Mesenteric fat pad (tissue), 1 donor: Measurements from ENCODE around the gene AMT. TPM values are rescaled to one million over a fixed set of nuclear protein-coding genes. Genes with fewer than 3 reads are reported as not detected.
"Not testable (repeated sequence)": the region's sequence is repeated elsewhere in the genome, so short reads cannot be mapped to it uniquely, and the experiment has no call there.

Experiments
- DNase-seq: peaks from one replicate; pipeline ENCODE4 v3.0.0-alpha.2; 2020; ENCODE audit warnings: low spot score
- total RNA-seq: library from RNA; stranded (reverse); fragmentation: NEBNext Ultra II Directional; extraction: Animal tissue kit (Norgen Biotek cat#: 25700); gene quantifications from one replicate; pipeline ENCODE4 v1.2.1, GENCODE V29; 2021
- donor health status: DM: yes; HTN: yes; CAD: no.

The AMT gene
- total RNA-seq, 1 donor from 2014 or later, result 1.2 TPM

GRCh38 chr3:49427586-49427985 lies 5.3 kb upstream of the AMT start:
- no peak for DNase-seq

GRCh38 chr3:49424816-49425215 lies 2.5 kb upstream of the AMT start:
- no peak for DNase-seq

- DNase-seq, result no peak
Measured at GRCh38 chr3:49421890-49422378, 339 bp downstream of the AMT start.

- no peak for DNase-seq
Measured at GRCh38 chr3:49417516-49418120, 4.7 kb downstream of the AMT start.

GRCh38 chr3:49416867-49417266 lies 5.4 kb downstream of the AMT start:
- DNase-seq, result no peak

GRCh38 chr3:49415931-49416601 lies 6.2 kb downstream of the AMT start:
- DNase-seq, result no peak

GRCh38 chr3:49414753-49415152 lies 7.5 kb downstream of the AMT start:
- DNase-seq, result no peak

- DNase-seq, result no peak
Measured at GRCh38 chr3:49413338-49413734, 8.9 kb downstream of the AMT start.

- DNase-seq, result no peak
Measured at GRCh38 chr3:49412632-49413337, 9.5 kb downstream of the AMT start.

- peak; percentile 100 for DNase-seq
Measured at GRCh38 chr3:49411968-49412631, 10.2 kb downstream of the AMT start, which contains the start of the genes RHOA and TCTA. Gene RHOA (minus strand): TSS chr3:49411976. CDS start chr3:49375589, 36,387 bp downstream. Gene TCTA (plus strand): TSS chr3:49412423. CDS start chr3:49412427, 4 bp downstream.

- no peak for DNase-seq
Measured at GRCh38 chr3:49411535-49411967, 10.7 kb downstream of the AMT start.

- DNase-seq, result no peak
Measured at GRCh38 chr3:49410846-49411534, 11.3 kb downstream of the AMT start.

- no peak for DNase-seq
Measured at GRCh38 chr3:49410066-49410845, 12.0 kb downstream of the AMT start.

GRCh38 chr3:49406571-49407565 lies 15.4 kb downstream of the AMT start:
- no peak for DNase-seq

- not testable (repeated sequence) for DNase-seq
Measured at GRCh38 chr3:49405570-49405969, 16.7 kb downstream of the AMT start.

- DNase-seq, result no peak
Measured at GRCh38 chr3:49403891-49404290, 18.4 kb downstream of the AMT start.

GRCh38 chr3:49401766-49402165 lies 20.5 kb downstream of the AMT start:
- no peak for DNase-seq

- no peak for DNase-seq
Measured at GRCh38 chr3:49399461-49399860, 22.8 kb downstream of the AMT start.

- no peak for DNase-seq
Measured at GRCh38 chr3:49397470-49397869, 24.8 kb downstream of the AMT start.
